H1 (cell line): ENCODE measurements around the gene CCDC30. TPM values are rescaled to one million over a fixed set of nuclear protein-coding genes. Genes with fewer than 3 reads are reported as not detected.

Source experiments
- CTCF ChIA-PET: fragments of 300-600 bp; sonication (Branson Sonifier 250); formaldehyde crosslinking; loops from one replicate; lab custom pipeline; 2021; ENCODE audit not compliant: partially characterized antibody; lab: Charles Lee
- POLR2A ChIA-PET: fragments of 300-600 bp; sonication (Branson Sonifier 250); formaldehyde crosslinking; loops from one replicate; lab custom pipeline; 2021; ENCODE audit warnings: inconsistent platforms; ENCODE audit not compliant: partially characterized antibody; lab: Charles Lee
- DNase-seq, 2 experiments: peaks; one replicate each; pipeline versions ENCODE4 v3.0.0 to v3.0.0-alpha.2; 2010 to 2022; ENCODE audit warnings: low spot score in 2 of 2, low read depth in 1 of 2, mixed read lengths in 1 of 2
- FAIRE-seq: peaks from 2 replicates; lab custom pipeline; 2011; peaks lifted over from hg19 to GRCh38; lab: Jason Lieb, UNC
- H2AFZ ChIP-seq: 2 replicates; pipeline ENCODE4 v1.8.1; 2012; ENCODE audit warnings: low read length, inconsistent platforms
- H2AK5ac ChIP-seq: 2 replicates; pipeline ENCODE4 v1.6.1; 2013; ENCODE audit warnings: low read depth, low read length
- H2BK120ac ChIP-seq: replicated peaks from 2 replicates; pipeline ENCODE3; 2013; ENCODE audit warnings: low read depth, low read length, inconsistent platforms
- H2BK12ac ChIP-seq: 2 replicates; pipeline ENCODE4 v1.6.1; 2013; ENCODE audit warnings: low read depth, low read length
- H2BK15ac ChIP-seq: 2 replicates; pipeline ENCODE4 v1.6.1; 2013; ENCODE audit warnings: low read length
- H2BK20ac ChIP-seq: 2 replicates; pipeline ENCODE4 v1.6.1; 2013; ENCODE audit warnings: low read length
- H2BK5ac ChIP-seq: 2 replicates; pipeline ENCODE4 v1.6.1; 2013; ENCODE audit warnings: low read depth, low read length
- H3K14ac ChIP-seq: 2 replicates; pipeline ENCODE4 v1.6.1; 2013; ENCODE audit warnings: inconsistent platforms; ENCODE audit not compliant: insufficient read length
- H3K18ac ChIP-seq: 2 replicates; pipeline ENCODE4 v1.6.1; 2013; ENCODE audit warnings: low read length; ENCODE audit errors: extremely low read depth
- H3K23ac ChIP-seq: 2 replicates; pipeline ENCODE4 v1.6.1; 2013; ENCODE audit warnings: inconsistent platforms; ENCODE audit not compliant: insufficient read length
- H3K23me2 ChIP-seq: 2 replicates; pipeline ENCODE4 v1.6.1; 2013; ENCODE audit warnings: low read depth, low read length
- H3K27ac ChIP-seq: 2 replicates; pipeline ENCODE4 v1.6.1; 2011; ENCODE audit warnings: low read depth, low read length, inconsistent platforms
- H3K27me3 ChIP-seq, 4 experiments: replicated peaks in 1 of 4; 1 replicate in 1 of 4; 2 replicates in 3 of 4; pipeline versions ENCODE4 v1.6.1 to v1.8.1; 2011 to 2013; ENCODE audit warnings: low read length in 3 of 4, mild to moderate bottlenecking in 3 of 4, inconsistent platforms in 2 of 4, mixed read lengths in 2 of 4, moderate library complexity in 1 of 4; ENCODE audit not compliant: control insufficient read depth in 3 of 4, insufficient read depth in 3 of 4; ENCODE audit errors: extremely low read depth in 1 of 4
- H3K36me3 ChIP-seq, 4 experiments: 2 replicates each; pipeline versions ENCODE4 v1.6.1 to v1.8.1; 2011 to 2013; ENCODE audit warnings: mild to moderate bottlenecking in 4 of 4, low read length in 3 of 4, moderate library complexity in 2 of 4, control low read depth in 1 of 4, inconsistent platforms in 1 of 4; ENCODE audit not compliant: insufficient read depth in 4 of 4, control insufficient read depth in 2 of 4
- H3K4ac ChIP-seq: replicated peaks from 2 replicates; pipeline ENCODE3; 2013; ENCODE audit warnings: low read length, low read depth, mixed read lengths, inconsistent platforms; ENCODE audit not compliant: insufficient read length
- H3K4me1 ChIP-seq, 4 experiments: replicated peaks in 1 of 4; 1 replicate in 1 of 4; 2 replicates in 3 of 4; pipeline versions ENCODE4 v1.6.1 to v1.8.1; 2011 to 2013; ENCODE audit warnings: low read length in 3 of 4, inconsistent platforms in 2 of 4, mixed read lengths in 1 of 4; ENCODE audit not compliant: insufficient read depth in 4 of 4, control insufficient read depth in 3 of 4
- H3K4me2 ChIP-seq, 2 experiments: 2 replicates each; pipeline versions ENCODE4 v1.6.1 to v1.8.1; 2011 to 2013; ENCODE audit warnings: low read depth in 2 of 2, low read length in 2 of 2, control low read depth in 1 of 2, inconsistent platforms in 1 of 2, mild to moderate bottlenecking in 1 of 2; ENCODE audit not compliant: insufficient read depth in 1 of 2
- H3K4me3 ChIP-seq, 4 experiments: fragments of 200-600, 300-600 bp in 1 of 4; sonication (generic), shearing (Covaris generic), sonication (Bioruptor Twin) in 1 of 4; 2 replicates each; pipeline versions ENCODE4 v1.5.1 to v1.8.1; 2011 to 2016; ENCODE audit warnings: low read length in 4 of 4, low read depth in 3 of 4, control low read depth in 2 of 4, inconsistent platforms in 2 of 4, mild to moderate bottlenecking in 2 of 4, mixed read lengths in 1 of 4, moderate library complexity in 1 of 4; ENCODE audit not compliant: insufficient read depth in 2 of 4; ENCODE audit errors: extremely low read depth in 1 of 4
- H3K56ac ChIP-seq: replicated peaks from 2 replicates; pipeline ENCODE3; 2013; ENCODE audit warnings: low read depth, mild to moderate bottlenecking, mixed read lengths, low read length, inconsistent platforms; ENCODE audit not compliant: insufficient read length
- H3K79me1 ChIP-seq: 2 replicates; pipeline ENCODE4 v1.6.1; 2013; ENCODE audit warnings: low read depth, low read length, control low read depth
- H3K79me2 ChIP-seq, 2 experiments: 2 replicates each; pipeline versions ENCODE4 v1.6.1 to v1.8.1; 2012 to 2013; ENCODE audit warnings: low read length in 2 of 2, mild to moderate bottlenecking in 2 of 2, inconsistent platforms in 1 of 2; ENCODE audit not compliant: insufficient read depth in 2 of 2, control insufficient read depth in 1 of 2
- H3K9ac ChIP-seq, 4 experiments: replicated peaks in 1 of 4; 1 replicate in 1 of 4; 2 replicates in 3 of 4; pipeline versions ENCODE4 v1.6.1 to v1.8.1; 2011 to 2013; ENCODE audit warnings: low read depth in 3 of 4, low read length in 3 of 4, control low read depth in 2 of 4, mild to moderate bottlenecking in 2 of 4, moderate library complexity in 2 of 4, inconsistent platforms in 1 of 4; ENCODE audit errors: extremely low read depth in 1 of 4
- H3K9me3 ChIP-seq, 2 experiments: 2 replicates each; pipeline versions ENCODE4 v1.6.1 to v1.8.1; 2012 to 2013; ENCODE audit warnings: mild to moderate bottlenecking in 2 of 2, moderate library complexity in 2 of 2, control low read depth in 1 of 2, inconsistent platforms in 1 of 2, low read depth in 1 of 2, low read length in 1 of 2, mixed read lengths in 1 of 2; ENCODE audit not compliant: insufficient read depth in 2 of 2
- H4K20me1 ChIP-seq, 2 experiments: replicated peaks in 1 of 2; 2 replicates each; pipeline versions ENCODE3 to v1.8.1; 2011 to 2013; ENCODE audit warnings: inconsistent platforms in 2 of 2, low read length in 2 of 2, mild to moderate bottlenecking in 1 of 2; ENCODE audit not compliant: insufficient read depth in 2 of 2, control insufficient read depth in 1 of 2
- H4K5ac ChIP-seq: 2 replicates; pipeline ENCODE4 v1.6.1; 2013; ENCODE audit warnings: low read length, low read depth, mixed read lengths, inconsistent platforms; ENCODE audit not compliant: insufficient read length
- H4K8ac ChIP-seq: 2 replicates; pipeline ENCODE4 v1.8.0; 2013; ENCODE audit warnings: mild to moderate bottlenecking, moderate library complexity, low read length, inconsistent platforms; ENCODE audit not compliant: insufficient read depth; ENCODE audit errors: extremely low read depth
- H4K91ac ChIP-seq: replicated peaks from 2 replicates; pipeline ENCODE3; 2013; ENCODE audit warnings: low read length, mixed read lengths, inconsistent platforms; ENCODE audit not compliant: insufficient read length
- CBX8 ChIP-seq: fragments of 300-800, 300-1000 bp; sonication (generic); IDR thresholded peaks from 2 replicates; pipeline ENCODE4 v1.7.1; 2016; ENCODE audit warnings: low read depth, low read length, borderline replicate concordance
- CEBPB ChIP-seq: IDR thresholded peaks from 2 replicates; pipeline ENCODE4 v1.6.1; 2012; ENCODE audit warnings: low read depth, low read length
- CHD2 ChIP-seq: IDR thresholded peaks from 2 replicates; pipeline ENCODE4 v1.6.1; 2012; ENCODE audit warnings: low read length, improper control_type of control experiment
- CREB1 ChIP-seq: IDR thresholded peaks from 2 replicates; pipeline ENCODE4 v1.6.1; 2012; ENCODE audit warnings: inconsistent platforms
- EGR1 ChIP-seq: IDR thresholded peaks from 2 replicates; pipeline ENCODE4 v1.6.1; 2011; ENCODE audit warnings: low read depth, low read length, borderline replicate concordance
- HDAC2 ChIP-seq, 2 experiments: fragments of 300-600 bp in 1 of 2; sonication (generic) in 1 of 2; IDR thresholded peaks; 2 replicates each; pipeline ENCODE4 v1.6.1; 2011 to 2012; ENCODE audit warnings: low read depth in 2 of 2, low read length in 2 of 2, mild to moderate bottlenecking in 2 of 2, moderate library complexity in 2 of 2, borderline replicate concordance in 1 of 2, inconsistent platforms in 1 of 2
- KDM4A ChIP-seq: IDR thresholded peaks from one replicate; pipeline ENCODE4 v1.7.1; 2012; ENCODE audit warnings: low read depth, mild to moderate bottlenecking, moderate library complexity, low read length, inconsistent platforms; ENCODE audit not compliant: severe bottlenecking
- NANOG ChIP-seq: IDR thresholded peaks from 2 replicates; pipeline ENCODE4 v1.6.1; 2011; ENCODE audit warnings: low read length, low read depth, mild to moderate bottlenecking, inconsistent platforms; ENCODE audit not compliant: insufficient read depth, poor library complexity, severe bottlenecking
- NRF1 ChIP-seq: IDR thresholded peaks from 2 replicates; pipeline ENCODE4 v1.6.1; 2011; ENCODE audit warnings: mild to moderate bottlenecking, low read depth, low read length, improper control_type of control experiment
- PHF8 ChIP-seq: fragments of 200-600 bp; sonication (generic); conservative IDR thresholded peaks from 2 replicates; pipeline ENCODE4 v1.7.1; 2012; ENCODE audit warnings: low read depth, mild to moderate bottlenecking, inconsistent platforms, low read length, moderate library complexity
- POU5F1 ChIP-seq: IDR thresholded peaks from 2 replicates; pipeline ENCODE4 v1.6.1; 2011; ENCODE audit warnings: low read depth, mild to moderate bottlenecking, low read length, moderate library complexity
- SIRT6 ChIP-seq: IDR thresholded peaks from one replicate; pipeline ENCODE4 v1.7.1; 2012; ENCODE audit warnings: low read length, inconsistent platforms
- SIX5 ChIP-seq: IDR thresholded peaks from 2 replicates; pipeline ENCODE4 v1.6.1; 2011; ENCODE audit warnings: mild to moderate bottlenecking, low read depth, low read length
- TAF1 ChIP-seq: IDR thresholded peaks from 2 replicates; pipeline ENCODE4 v1.6.1; 2011; ENCODE audit warnings: mild to moderate bottlenecking, low read depth, low read length
- TAF7 ChIP-seq: optimal IDR thresholded peaks from 2 replicates; pipeline ENCODE3; 2011; ENCODE audit warnings: low read depth, mild to moderate bottlenecking, inconsistent platforms, low read length, moderate library complexity, borderline replicate concordance
- TBP ChIP-seq: IDR thresholded peaks from 2 replicates; pipeline ENCODE4 v1.6.1; 2011; ENCODE audit warnings: low read depth, low read length, improper control_type of control experiment
- ZNF274 ChIP-seq: IDR thresholded peaks from 2 replicates; pipeline ENCODE4 v1.7.0; 2012; ENCODE audit warnings: low read length, borderline replicate concordance; ENCODE audit errors: extremely low read depth
- polyA plus RNA-seq, 7 experiments: library from polyadenylated mRNA; depleted of rRNA in 3 of 7; stranded (reverse) in 5 of 7; unstranded in 2 of 7; fragments of >200 nt in 5 of 7; fragments of 200-250 nt in 2 of 7; gene quantifications; 1 replicate in 5 of 7; 2 replicates in 1 of 7; 4 replicates in 1 of 7; pipeline versions ENCODE4 v1.2.1 to v1.2.3, GENCODE V29; 2011 to 2013; ENCODE audit warnings: missing spikeins in 2 of 7, mixed read lengths in 2 of 7
- total RNA-seq: library from RNA; stranded (reverse); fragmentation: NEBNext Ultra II Directional; extraction: Animal tissue kit (Norgen Biotek cat#: 25700); gene quantifications from 2 replicates; pipeline ENCODE4 v1.2.1, GENCODE V29; 2021

Gene CCDC30
- total and polyA plus RNA-seq, 2 of the 8 experiments (the other 6 are each of a cell fraction or from before 2014, with no cell fraction given): 0.60 to 1.8 TPM

DNA sequence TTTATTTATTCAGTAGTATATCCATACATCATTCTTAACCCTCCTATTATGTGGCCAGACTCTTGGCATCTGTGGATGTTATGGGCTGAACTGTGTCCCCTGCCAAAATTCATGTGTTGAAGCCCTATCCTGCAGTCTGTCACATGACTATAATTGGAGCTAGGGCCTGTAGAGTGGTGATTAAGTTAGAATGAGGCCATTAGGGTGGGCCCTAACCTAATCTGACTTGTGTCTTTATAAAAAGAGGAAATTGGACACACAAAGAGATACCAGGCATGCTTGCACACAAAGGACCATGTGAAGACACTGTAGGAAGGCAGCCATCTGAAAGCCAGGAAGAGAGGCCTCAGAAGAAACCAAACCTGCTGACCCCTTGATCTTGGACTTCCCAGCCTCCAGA, 13.8 kb upstream of the CCDC30 start:
- Histone ChIP-seq H2BK20ac (no peak overlapping the region), H3K56ac (no peak overlapping the region), H3K14ac (no peak overlapping the region), H3K4me1 (no peaks in the 10 kb centered on the region), H2BK12ac (no peak overlapping the region), H3K27me3 (no peaks in the 10 kb centered on the region), H2BK120ac (no peak overlapping the region), H2AK5ac (no peak overlapping the region), H4K5ac (no peak overlapping the region), H2BK5ac (no peak overlapping the region), H2BK15ac (no peak overlapping the region), H3K18ac (no peak overlapping the region), H3K4ac (no peak overlapping the region), H4K8ac (no peak overlapping the region), H3K79me2 (no peaks in the 10 kb centered on the region), H4K91ac (no peak overlapping the region), H4K20me1 (no peaks in the 10 kb centered on the region), H3K9me3 (no peaks in the 10 kb centered on the region), H3K23ac (no peak overlapping the region), H2AFZ (no peak overlapping the region), H3K79me1 (no peaks in the 10 kb centered on the region), H3K36me3 (no peaks in the 10 kb centered on the region), H3K23me2 (no peaks in the 10 kb centered on the region), H3K27ac (no peak overlapping the region), H3K4me3 (no peak overlapping the region), H3K9ac (no peak overlapping the region), H3K4me2 (no peak overlapping the region)
- FAIRE-seq (no peak), DNase-seq (no peak)
- ChIA-PET CTCF (interaction anchor here (1.1 kb wide), 1 partner anchor 19 kb away, joined by 3 read pairs; no protein-coding TSS in a partner anchor), POLR2A (no interaction called here)
- no peak for TF ChIP-seq TAF1
- no peak for TF ChIP-seq ZNF274
- no peak for TF ChIP-seq CBX8
- no peak for TF ChIP-seq CHD2
- no peak for TF ChIP-seq CREB1
- no peak for TF ChIP-seq PHF8
- TF ChIP-seq CEBPB: no peak
- TF ChIP-seq POU5F1: no peak
- TF ChIP-seq HDAC2 (IDR thresholded peaks at IDR 0.05; ENCODE audit: borderline replicate concordance in 1 of 2, low read depth in 2 of 2, low read length in 2 of 2): no peak
- TF ChIP-seq NANOG: no peak
- no peak for TF ChIP-seq NRF1
- TF ChIP-seq TBP: no peak
- no peak for TF ChIP-seq EGR1
- TF ChIP-seq SIX5: no peak
- TF ChIP-seq TAF7: no peak
- no peak for TF ChIP-seq KDM4A
- TF ChIP-seq SIRT6: no peak
